ENCODE data around the gene COX10.

Gene COX10

DNA sequence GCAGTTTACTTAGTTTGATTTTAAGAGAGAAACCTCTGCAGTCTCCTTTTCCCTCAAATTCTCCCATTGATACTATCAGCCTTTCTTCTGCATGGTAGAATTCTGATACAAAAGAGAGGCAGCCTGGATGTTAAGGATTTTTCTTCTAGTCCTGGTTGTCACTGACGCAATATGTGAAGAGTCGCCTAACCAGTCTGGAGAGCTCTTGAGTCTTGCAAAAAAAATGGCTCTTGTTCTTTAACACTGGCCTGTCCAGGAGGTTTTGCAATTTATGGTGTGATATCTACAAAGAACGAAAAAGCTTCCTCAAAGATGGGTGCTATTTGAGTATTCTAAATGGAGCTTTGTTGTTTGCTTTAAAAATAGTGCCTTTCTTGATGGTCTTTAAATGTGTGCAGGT is 28.9 kb downstream of the COX10 start:
- no CpG with 5 or more reads among the region's 3 CpGs for WGBS (ENCODE audit: extremely low coverage, insufficient coverage, low lambda C conversion rate)
- H3K79me1 ChIP-seq (ENCODE audit: low read length) = peaks cover 17% of the 10 kb centered on the region
- H3K27me3 ChIP-seq (ENCODE audit: insufficient read depth, low read length, poor library complexity) = no peaks in the 10 kb centered on the region
- H3K9ac ChIP-seq (ENCODE audit: low read length) = no peak overlapping the region
- H3K4me2 ChIP-seq (ENCODE audit: low read length) = no peak overlapping the region
- H3K18ac ChIP-seq (ENCODE audit: low read length) = no peak overlapping the region
- H3K79me2 ChIP-seq (ENCODE audit: control insufficient read depth, insufficient read depth, low read length) = peaks cover 1% of the 10 kb centered on the region
- no peak overlapping the region for H3K23ac ChIP-seq (ENCODE audit: low read length)
- H2BK120ac ChIP-seq (ENCODE audit: low read depth, low read length) = no peak overlapping the region
- no peak overlapping the region for H4K8ac ChIP-seq (ENCODE audit: low read depth, low read length)
- H3K36me3 ChIP-seq (ENCODE audit: control insufficient read depth, insufficient read depth, low read length) = no peaks in the 10 kb centered on the region
- H3K56ac ChIP-seq (ENCODE audit: low read length) = no peak overlapping the region
- no peak overlapping the region for H3K4ac ChIP-seq (ENCODE audit: low read depth, low read length)
- H3K27ac ChIP-seq (ENCODE audit: low read depth, low read length) = no peak overlapping the region
- peaks cover 6% of the 10 kb centered on the region for H3K4me1 ChIP-seq (ENCODE audit: control insufficient read depth, low read depth, low read length)
- no peak overlapping the region for H2AK5ac ChIP-seq (ENCODE audit: low read length)
- H3K4me3 ChIP-seq (ENCODE audit: low read length) = no peak overlapping the region
- no peak overlapping the region for H4K5ac ChIP-seq (ENCODE audit: low read length)
- peak; percentile 40 for DNase-seq
- H2BK5ac ChIP-seq (ENCODE audit: low read length) = no peak overlapping the region
- H2BK15ac ChIP-seq (replicated peaks; ENCODE audit: low read depth) = no peak overlapping the region

DNA sequence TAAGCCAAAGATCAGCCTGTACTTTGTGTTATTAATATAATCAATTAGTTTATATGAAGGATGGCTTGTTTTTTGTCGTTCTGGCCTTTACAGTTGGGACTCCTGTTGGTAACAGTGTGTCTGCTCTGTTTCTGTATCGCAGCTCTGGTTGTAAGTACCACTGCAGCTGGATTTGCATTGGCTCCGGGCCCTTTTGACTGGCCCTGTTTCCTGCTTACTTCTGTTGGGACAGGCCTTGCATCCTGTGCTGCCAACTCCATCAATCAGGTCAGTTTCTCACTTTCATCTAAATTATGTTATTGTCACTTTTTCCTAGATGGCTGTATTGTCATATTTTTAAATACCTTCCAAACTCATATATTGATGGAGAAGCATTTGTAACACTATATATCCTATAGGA is 32.7 kb downstream of the COX10 start:
- Histone ChIP-seq H3K23ac (ENCODE audit: low read length) (no peak overlapping the region), H3K36me3 (ENCODE audit: control insufficient read depth, insufficient read depth, low read length) (no peaks in the 10 kb centered on the region), H3K4me3 (ENCODE audit: low read length) (no peak overlapping the region), H4K8ac (ENCODE audit: low read depth, low read length) (no peak overlapping the region), H3K79me1 (ENCODE audit: low read length) (peaks cover 10% of the 10 kb centered on the region), H3K4ac (ENCODE audit: low read depth, low read length) (no peak overlapping the region), H3K56ac (ENCODE audit: low read length) (no peak overlapping the region), H2BK5ac (ENCODE audit: low read length) (no peak overlapping the region), H3K27me3 (ENCODE audit: insufficient read depth, low read length, poor library complexity) (no peaks in the 10 kb centered on the region), H2BK15ac (replicated peaks; ENCODE audit: low read depth) (no peak overlapping the region), H4K5ac (ENCODE audit: low read length) (no peak overlapping the region), H3K4me1 (ENCODE audit: control insufficient read depth, low read depth, low read length) (peaks cover 4% of the 10 kb centered on the region), H3K18ac (ENCODE audit: low read length) (no peak overlapping the region), H3K9ac (ENCODE audit: low read length) (no peak overlapping the region), H2BK120ac (ENCODE audit: low read depth, low read length) (no peak overlapping the region), H3K79me2 (ENCODE audit: control insufficient read depth, insufficient read depth, low read length) (no peaks in the 10 kb centered on the region), H3K4me2 (ENCODE audit: low read length) (no peak overlapping the region), H3K27ac (ENCODE audit: low read depth, low read length) (no peak overlapping the region), H2AK5ac (ENCODE audit: low read length) (no peak overlapping the region)
- no CpG with 5 or more reads among the region's 3 CpGs for WGBS (ENCODE audit: extremely low coverage, insufficient coverage, low lambda C conversion rate)
- DNase-seq = no peak

GRCh38 chr17:14103836-14104235 is 34.5 kb downstream of the COX10 start:
- Histone ChIP-seq H3K27ac (ENCODE audit: low read depth, low read length) (no peak overlapping the region), H3K79me2 (ENCODE audit: control insufficient read depth, insufficient read depth, low read length) (no peaks in the 10 kb centered on the region), H3K4ac (ENCODE audit: low read depth, low read length) (no peak overlapping the region), H2BK120ac (ENCODE audit: low read depth, low read length) (no peak overlapping the region), H4K8ac (ENCODE audit: low read depth, low read length) (no peak overlapping the region), H3K36me3 (ENCODE audit: control insufficient read depth, insufficient read depth, low read length) (no peaks in the 10 kb centered on the region), H3K79me1 (ENCODE audit: low read length) (peaks cover 9% of the 10 kb centered on the region), H3K27me3 (ENCODE audit: insufficient read depth, low read length, poor library complexity) (no peaks in the 10 kb centered on the region), H3K9ac (ENCODE audit: low read length) (no peak overlapping the region), H3K4me1 (ENCODE audit: control insufficient read depth, low read depth, low read length) (peaks cover 2% of the 10 kb centered on the region), H4K5ac (ENCODE audit: low read length) (no peak overlapping the region), H2BK15ac (replicated peaks; ENCODE audit: low read depth) (no peak overlapping the region), H3K23ac (ENCODE audit: low read length) (no peak overlapping the region), H2AK5ac (ENCODE audit: low read length) (no peak overlapping the region), H3K4me2 (ENCODE audit: low read length) (no peak overlapping the region), H3K18ac (ENCODE audit: low read length) (no peak overlapping the region), H3K56ac (ENCODE audit: low read length) (no peak overlapping the region), H2BK5ac (ENCODE audit: low read length) (no peak overlapping the region), H3K4me3 (ENCODE audit: low read length) (no peak overlapping the region)
- DNase-seq = no peak
- WGBS (ENCODE audit: extremely low coverage, insufficient coverage, low lambda C conversion rate) = no CpG with 5 or more reads among the region's 8 CpGs

- Histone ChIP-seq H3K23ac (ENCODE audit: low read length) (no peak overlapping the region), H3K27ac (ENCODE audit: low read depth, low read length) (no peak overlapping the region), H3K4me2 (ENCODE audit: low read length) (no peak overlapping the region), H3K4ac (ENCODE audit: low read depth, low read length) (no peak overlapping the region), H3K27me3 (ENCODE audit: insufficient read depth, low read length, poor library complexity) (no peaks in the 10 kb centered on the region), H3K4me1 (ENCODE audit: control insufficient read depth, low read depth, low read length) (no peaks in the 10 kb centered on the region), H3K79me2 (ENCODE audit: control insufficient read depth, insufficient read depth, low read length) (no peaks in the 10 kb centered on the region), H3K36me3 (ENCODE audit: control insufficient read depth, insufficient read depth, low read length) (no peaks in the 10 kb centered on the region), H2AK5ac (ENCODE audit: low read length) (no peak overlapping the region), H4K8ac (ENCODE audit: low read depth, low read length) (no peak overlapping the region), H2BK15ac (replicated peaks; ENCODE audit: low read depth) (no peak overlapping the region), H3K18ac (ENCODE audit: low read length) (no peak overlapping the region), H3K4me3 (ENCODE audit: low read length) (no peak overlapping the region), H3K79me1 (ENCODE audit: low read length) (peaks cover 4% of the 10 kb centered on the region), H2BK5ac (ENCODE audit: low read length) (no peak overlapping the region), H4K5ac (ENCODE audit: low read length) (no peak overlapping the region), H3K9ac (ENCODE audit: low read length) (no peak overlapping the region), H2BK120ac (ENCODE audit: low read depth, low read length) (no peak overlapping the region), H3K56ac (ENCODE audit: low read length) (no peak overlapping the region)
- no CpG with 5 or more reads among the region's 3 CpGs for WGBS (ENCODE audit: extremely low coverage, insufficient coverage, low lambda C conversion rate)
- no peak for DNase-seq
Observed at GRCh38 chr17:14104734-14105133, 35.4 kb downstream of the COX10 start.

DNA sequence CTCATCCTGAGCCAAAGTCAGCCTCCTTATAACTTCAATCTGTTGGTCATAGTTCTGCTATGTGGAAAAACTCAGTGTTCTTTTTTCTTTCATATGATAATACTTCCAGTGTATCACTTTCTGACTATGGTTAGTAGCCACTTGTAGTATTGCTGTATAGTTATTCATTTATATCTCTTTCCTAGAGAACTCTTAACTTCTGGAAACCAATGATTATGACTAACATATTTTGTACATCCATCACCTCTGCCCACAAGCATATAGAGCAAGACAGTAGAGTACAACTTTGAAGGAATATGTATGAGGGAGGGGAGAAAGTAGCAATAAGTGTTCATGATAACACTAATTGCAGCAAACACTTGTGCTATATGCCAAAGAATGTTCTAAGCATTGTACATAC is 38.6 kb downstream of the COX10 start:
- Histone ChIP-seq H3K18ac (ENCODE audit: low read length) (no peak overlapping the region), H3K27ac (ENCODE audit: low read depth, low read length) (no peak overlapping the region), H4K8ac (ENCODE audit: low read depth, low read length) (no peak overlapping the region), H3K36me3 (ENCODE audit: control insufficient read depth, insufficient read depth, low read length) (no peaks in the 10 kb centered on the region), H2BK15ac (replicated peaks; ENCODE audit: low read depth) (no peak overlapping the region), H3K4me3 (ENCODE audit: low read length) (no peak overlapping the region), H3K79me1 (ENCODE audit: low read length) (no peaks in the 10 kb centered on the region), H3K9ac (ENCODE audit: low read length) (no peak overlapping the region), H3K79me2 (ENCODE audit: control insufficient read depth, insufficient read depth, low read length) (no peaks in the 10 kb centered on the region), H3K23ac (ENCODE audit: low read length) (no peak overlapping the region), H3K4ac (ENCODE audit: low read depth, low read length) (no peak overlapping the region), H2BK120ac (ENCODE audit: low read depth, low read length) (no peak overlapping the region), H4K5ac (ENCODE audit: low read length) (no peak overlapping the region), H3K56ac (ENCODE audit: low read length) (no peak overlapping the region), H2BK5ac (ENCODE audit: low read length) (no peak overlapping the region), H3K4me2 (ENCODE audit: low read length) (no peak overlapping the region), H3K27me3 (ENCODE audit: insufficient read depth, low read length, poor library complexity) (no peaks in the 10 kb centered on the region), H3K4me1 (ENCODE audit: control insufficient read depth, low read depth, low read length) (no peaks in the 10 kb centered on the region), H2AK5ac (ENCODE audit: low read length) (no peak overlapping the region)
- DNase-seq = no peak

GRCh38 chr17:14112407-14112806 is 43.1 kb downstream of the COX10 start:
- no peak overlapping the region for H3K4me2 ChIP-seq (ENCODE audit: low read length)
- no peak overlapping the region for H4K5ac ChIP-seq (ENCODE audit: low read length)
- no peak overlapping the region for H3K56ac ChIP-seq (ENCODE audit: low read length)
- no peaks in the 10 kb centered on the region for H3K36me3 ChIP-seq (ENCODE audit: control insufficient read depth, insufficient read depth, low read length)
- H3K27ac ChIP-seq (ENCODE audit: low read depth, low read length) = no peak overlapping the region
- no peak overlapping the region for H2BK120ac ChIP-seq (ENCODE audit: low read depth, low read length)
- no peaks in the 10 kb centered on the region for H3K79me2 ChIP-seq (ENCODE audit: control insufficient read depth, insufficient read depth, low read length)
- H3K4ac ChIP-seq (ENCODE audit: low read depth, low read length) = no peak overlapping the region
- no peak overlapping the region for H2AK5ac ChIP-seq (ENCODE audit: low read length)
- no peak for DNase-seq
- peaks cover 1% of the 10 kb centered on the region for H3K79me1 ChIP-seq (ENCODE audit: low read length)
- WGBS (ENCODE audit: extremely low coverage, insufficient coverage, low lambda C conversion rate) = no CpG with 5 or more reads among the region's 2 CpGs
- H3K9ac ChIP-seq (ENCODE audit: low read length) = no peak overlapping the region
- H3K4me3 ChIP-seq (ENCODE audit: low read length) = no peak overlapping the region
- no peak overlapping the region for H3K23ac ChIP-seq (ENCODE audit: low read length)
- H4K8ac ChIP-seq (ENCODE audit: low read depth, low read length) = no peak overlapping the region
- H2BK5ac ChIP-seq (ENCODE audit: low read length) = no peak overlapping the region
- no peak overlapping the region for H2BK15ac ChIP-seq (replicated peaks; ENCODE audit: low read depth)
- H3K18ac ChIP-seq (ENCODE audit: low read length) = no peak overlapping the region
- no peaks in the 10 kb centered on the region for H3K4me1 ChIP-seq (ENCODE audit: control insufficient read depth, low read depth, low read length)
- no peaks in the 10 kb centered on the region for H3K27me3 ChIP-seq (ENCODE audit: insufficient read depth, low read length, poor library complexity)
